ENCODE results near the gene STAG3.

The STAG3 gene

DNA sequence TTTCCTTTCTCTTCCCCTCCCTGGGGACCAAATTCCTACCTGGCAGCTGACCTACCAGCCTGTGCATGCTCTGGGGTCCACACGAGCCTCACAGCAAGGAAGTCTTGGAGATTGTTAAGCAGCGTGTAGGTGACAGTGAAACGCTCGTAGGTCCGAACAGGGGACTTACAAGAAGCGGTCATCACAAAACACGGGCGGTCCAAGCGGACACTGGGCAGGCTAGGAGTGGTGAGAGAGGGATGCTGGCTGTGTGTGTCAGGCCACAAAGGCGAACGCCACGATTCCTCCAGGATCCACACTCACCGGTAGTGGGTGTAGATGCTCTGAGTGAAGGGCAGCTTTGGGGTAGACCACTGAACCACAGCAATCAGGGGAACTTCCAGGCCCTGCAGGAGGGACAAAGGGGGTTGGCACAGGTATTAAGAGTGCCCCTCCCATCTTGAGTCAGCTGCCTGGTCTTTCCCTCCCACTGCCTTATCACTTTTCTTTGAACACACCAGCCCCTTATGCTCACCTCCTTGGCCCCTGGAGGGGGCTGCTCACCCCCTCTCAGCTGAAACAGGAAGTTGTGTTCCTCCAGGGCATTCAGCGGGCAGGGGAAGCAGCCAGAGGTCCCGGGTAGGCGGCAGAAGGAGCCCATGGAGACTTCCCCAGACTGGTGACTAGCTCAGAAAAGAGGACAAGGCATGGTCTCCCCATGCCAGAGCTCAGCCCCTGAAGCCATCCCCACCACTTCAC is 21.2 kb upstream of the STAG3 start:
- peak; percentile 32 for DNase-seq

GRCh38 chr7:100157069-100157333 is 20.7 kb upstream of the STAG3 start:
- no peak for DNase-seq

DNA sequence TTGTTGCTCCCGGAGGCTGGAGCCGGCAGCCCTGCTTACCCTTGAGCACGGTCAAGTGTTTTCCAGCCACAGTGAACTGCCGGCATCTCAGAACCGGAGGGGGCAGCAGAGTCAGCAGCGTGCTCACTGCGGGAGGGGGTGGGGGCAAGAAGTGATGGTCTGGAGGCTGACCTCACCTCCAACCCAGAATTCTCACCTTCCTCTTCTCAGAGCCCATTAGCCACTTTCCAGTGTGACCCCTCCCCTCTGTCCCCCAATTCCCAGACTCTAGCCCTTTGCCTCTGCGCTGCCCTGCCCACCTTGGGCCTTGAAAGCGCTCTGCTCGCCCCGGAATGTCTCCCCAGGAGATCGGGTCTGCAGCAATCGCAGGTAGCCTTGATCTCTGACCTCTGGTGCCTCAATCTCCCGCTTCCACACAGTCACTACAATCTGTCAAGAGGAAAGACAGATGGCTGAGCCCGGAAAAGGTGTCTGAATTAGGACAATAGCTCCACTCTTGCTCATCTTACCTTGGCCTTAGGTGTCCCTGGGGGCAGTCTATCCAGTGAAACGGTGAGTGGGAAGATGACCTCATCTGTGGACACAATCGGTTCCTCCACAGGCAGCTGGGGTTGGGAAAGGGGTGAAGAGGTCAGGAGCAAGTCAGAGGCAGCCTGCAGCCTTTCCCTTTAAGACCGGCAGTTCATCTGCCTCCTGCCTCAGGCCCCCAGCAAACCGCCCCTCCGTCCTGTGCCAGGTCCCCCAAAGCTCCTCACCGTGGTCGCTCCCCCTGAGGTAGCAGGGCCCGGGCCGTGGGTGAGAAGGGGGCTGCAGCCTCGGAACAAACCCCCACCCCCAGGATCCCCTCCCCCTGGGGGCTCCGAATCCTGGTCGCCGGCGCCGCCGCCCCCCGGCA is 20.1 kb upstream of the STAG3 start:
- DNase-seq: no peak

GRCh38 chr7:100158229-100159098 is 19.3 kb upstream of the STAG3 start, which contains the start of gene TRAPPC14:
Gene TRAPPC14, minus strand, starts transcription at chr7:100158723. Its CDS starts 224 bp downstream, at chr7:100158499.
- peak; percentile 87 for DNase-seq

GRCh38 chr7:100159099-100159623 is 18.6 kb upstream of the STAG3 start:
- no peak for DNase-seq

- DNase-seq: no peak
Observed at GRCh38 chr7:100160067-100160466, 17.7 kb upstream of the STAG3 start.

DNA sequence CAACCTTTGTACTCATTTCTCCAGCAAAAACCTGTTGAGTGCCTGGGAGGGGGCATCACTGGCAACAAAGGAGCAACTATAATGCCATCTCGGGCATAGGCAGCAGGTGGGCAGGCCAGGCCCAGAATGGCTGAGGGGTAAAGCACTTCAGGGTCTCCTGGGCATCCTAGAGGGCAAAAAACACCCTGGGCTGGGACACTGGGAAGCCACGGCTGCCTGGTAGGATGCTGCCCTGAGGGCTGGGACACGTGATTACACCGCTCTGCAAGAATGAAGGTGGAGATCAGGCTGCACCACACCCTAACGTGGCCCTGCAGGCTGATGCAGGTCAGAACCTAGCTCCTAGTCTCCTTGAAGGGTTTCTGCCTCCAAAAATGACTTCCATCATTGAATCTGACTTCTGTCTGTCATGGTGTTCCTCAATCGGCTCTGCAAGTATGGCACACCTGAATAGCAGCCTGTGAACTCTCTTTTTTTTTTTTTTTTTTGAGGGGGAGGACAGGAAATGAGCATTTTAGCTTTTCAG is 14.6 kb upstream of the STAG3 start:
- no peak for DNase-seq

GRCh38 chr7:100163871-100164270 is 13.8 kb upstream of the STAG3 start:
- DNase-seq: no peak

DNA sequence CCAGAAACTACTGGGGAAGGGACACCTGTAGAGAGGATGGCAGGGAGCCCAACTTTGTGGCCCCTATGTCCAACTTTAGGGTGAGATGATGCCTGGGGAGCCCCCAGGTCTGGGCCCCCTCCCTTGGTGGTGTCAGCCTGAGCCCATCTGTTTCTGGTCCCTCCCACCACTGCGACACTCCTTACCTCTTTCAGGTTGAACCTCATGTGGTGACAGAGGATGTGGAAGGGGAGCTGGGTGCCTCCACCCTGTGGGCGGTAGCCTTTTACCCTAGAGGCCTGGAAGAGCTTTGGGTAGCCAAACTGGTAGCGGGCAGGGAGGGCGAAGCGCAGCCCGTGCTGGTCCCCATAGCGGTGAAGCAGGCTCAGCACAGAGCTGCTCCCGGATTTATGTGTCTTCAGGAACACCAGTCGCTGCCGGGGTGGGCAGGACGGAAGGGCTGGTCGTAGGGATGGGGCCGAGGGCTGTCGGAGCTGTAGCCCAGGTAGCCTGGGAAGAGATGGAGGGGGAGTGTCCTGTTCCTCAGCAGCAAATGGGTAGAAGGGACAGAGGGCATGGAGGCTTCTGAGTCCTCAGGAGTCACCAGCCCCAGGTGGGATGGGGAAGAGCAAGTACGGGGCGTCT is 11.3 kb upstream of the STAG3 start:
- no peak for DNase-seq

DNA sequence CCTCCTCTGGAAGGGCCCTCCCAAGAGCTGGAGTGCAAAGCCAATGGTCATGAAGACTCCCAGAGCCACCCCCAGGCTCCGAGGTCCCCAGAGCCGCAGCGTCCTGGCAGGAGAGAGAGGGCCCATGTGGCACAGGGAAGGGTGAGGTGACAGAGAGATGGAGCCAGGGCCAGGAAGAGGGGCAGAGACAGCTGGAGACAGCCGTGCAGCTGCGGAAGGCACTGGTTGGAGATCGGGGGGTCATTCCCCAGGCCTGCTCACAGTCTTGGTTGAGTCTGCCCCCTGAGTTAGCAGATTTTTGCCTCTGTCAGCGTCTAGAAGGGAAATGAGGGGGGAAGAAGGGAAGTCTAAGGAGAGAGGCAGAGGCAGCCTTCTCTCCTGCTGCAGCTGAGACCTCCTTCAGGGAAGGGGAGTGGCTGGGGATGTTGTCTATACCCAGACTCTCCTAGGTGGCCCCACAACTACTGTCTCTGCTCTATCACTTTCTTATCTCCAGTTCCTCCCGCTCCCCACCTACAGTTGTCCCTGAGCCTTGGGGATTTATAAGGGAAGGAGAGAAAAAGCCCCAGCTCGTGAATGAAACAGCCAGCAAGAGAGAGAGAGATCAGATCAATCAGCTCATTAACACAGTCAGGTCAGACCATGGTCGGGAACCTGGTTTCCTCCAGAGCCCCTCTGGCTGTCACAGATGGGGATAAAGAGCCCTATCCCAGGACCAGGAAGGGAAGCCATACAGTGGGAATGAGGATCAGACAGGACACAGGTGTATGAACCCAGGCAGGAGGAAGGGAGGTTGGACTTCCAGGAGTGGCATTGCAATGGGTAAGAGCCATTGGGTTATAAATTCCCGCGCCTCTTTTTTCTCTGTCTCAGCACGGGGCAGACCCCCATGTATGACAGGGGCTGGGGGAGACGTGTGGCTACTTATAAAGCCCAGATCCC is 10.5 kb upstream of the STAG3 start:
- DNase-seq: no peak

- DNase-seq: no peak
Observed at GRCh38 chr7:100167912-100168323, 9.8 kb upstream of the STAG3 start.

GRCh38 chr7:100169147-100169850 is 8.4 kb upstream of the STAG3 start:
- DNase-seq: no peak

GRCh38 chr7:100170101-100170897 is 7.4 kb upstream of the STAG3 start:
- no peak for DNase-seq

DNA sequence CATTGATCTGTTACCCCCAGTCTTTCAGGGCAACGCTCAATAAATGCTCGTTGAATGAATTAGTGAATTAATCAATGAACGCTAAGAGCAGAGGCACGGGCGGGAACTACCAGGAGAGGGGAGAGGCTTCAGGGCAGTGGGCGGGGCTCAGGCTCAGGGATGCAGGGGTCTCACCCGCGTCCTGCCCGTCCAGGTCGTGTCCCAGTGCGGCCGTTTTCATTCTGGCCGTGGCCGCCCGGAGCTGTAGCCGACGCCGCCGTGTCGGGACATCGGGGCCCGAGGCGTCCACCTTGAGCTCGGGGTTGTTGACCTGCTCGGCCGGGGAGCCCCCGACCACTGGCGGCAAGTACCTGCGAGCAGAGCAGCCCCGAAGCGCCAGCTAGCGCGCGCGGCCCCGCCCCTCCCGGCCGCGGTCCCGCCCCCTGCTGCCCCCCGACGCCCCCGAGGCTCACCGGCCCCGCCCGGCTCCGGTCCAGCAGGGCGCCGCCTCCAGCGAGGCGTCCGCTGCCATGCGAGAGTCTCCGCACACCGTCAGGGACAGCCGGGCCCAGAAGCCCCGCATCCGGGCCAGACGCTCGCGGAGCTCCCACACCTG is 6.5 kb upstream of the STAG3 start:
- DNase-seq: no peak

DNA sequence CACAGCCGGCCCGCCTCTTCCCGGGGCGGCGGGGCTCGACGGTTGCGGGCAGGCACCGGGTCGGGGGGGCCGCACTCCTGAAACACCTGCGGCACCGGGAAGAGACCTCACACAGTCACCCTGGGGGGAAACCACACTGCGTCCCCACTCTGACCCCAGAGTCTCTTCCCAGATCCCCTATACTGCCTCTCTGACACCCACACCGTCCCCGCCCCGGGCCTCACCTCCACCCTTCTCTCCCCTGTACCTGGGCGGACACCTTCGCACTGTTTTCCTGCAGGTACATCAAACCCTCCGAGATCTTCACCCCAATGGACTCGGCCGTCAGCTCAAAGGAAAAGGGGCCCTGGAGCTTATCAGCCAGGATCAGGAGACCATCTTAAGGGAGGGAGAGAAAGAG is 5.9 kb upstream of the STAG3 start:
- DNase-seq: no peak

- DNase-seq: no peak
Observed at GRCh38 chr7:100173806-100174495, 3.8 kb upstream of the STAG3 start.

DNA sequence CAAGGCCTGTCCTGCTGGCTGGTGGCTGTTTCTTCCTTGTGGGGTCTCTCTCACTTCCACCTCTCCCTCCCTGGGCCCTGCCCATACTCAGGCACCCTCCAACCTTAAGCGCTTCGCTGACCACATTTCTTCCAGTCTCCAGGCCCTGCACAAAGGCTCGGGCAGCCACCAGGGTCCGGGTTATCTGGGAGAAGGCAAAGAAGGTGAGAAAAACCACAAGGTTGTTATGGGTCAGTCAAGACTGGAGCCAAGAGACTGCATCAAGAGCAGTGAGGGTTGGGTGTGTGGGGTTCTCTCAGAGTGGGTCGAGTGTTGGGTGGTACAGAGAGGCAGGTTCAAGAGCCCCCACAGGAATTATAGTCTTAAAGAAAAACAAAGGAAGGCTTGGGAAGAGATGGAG is 3.1 kb upstream of the STAG3 start:
- no peak for DNase-seq

DNA sequence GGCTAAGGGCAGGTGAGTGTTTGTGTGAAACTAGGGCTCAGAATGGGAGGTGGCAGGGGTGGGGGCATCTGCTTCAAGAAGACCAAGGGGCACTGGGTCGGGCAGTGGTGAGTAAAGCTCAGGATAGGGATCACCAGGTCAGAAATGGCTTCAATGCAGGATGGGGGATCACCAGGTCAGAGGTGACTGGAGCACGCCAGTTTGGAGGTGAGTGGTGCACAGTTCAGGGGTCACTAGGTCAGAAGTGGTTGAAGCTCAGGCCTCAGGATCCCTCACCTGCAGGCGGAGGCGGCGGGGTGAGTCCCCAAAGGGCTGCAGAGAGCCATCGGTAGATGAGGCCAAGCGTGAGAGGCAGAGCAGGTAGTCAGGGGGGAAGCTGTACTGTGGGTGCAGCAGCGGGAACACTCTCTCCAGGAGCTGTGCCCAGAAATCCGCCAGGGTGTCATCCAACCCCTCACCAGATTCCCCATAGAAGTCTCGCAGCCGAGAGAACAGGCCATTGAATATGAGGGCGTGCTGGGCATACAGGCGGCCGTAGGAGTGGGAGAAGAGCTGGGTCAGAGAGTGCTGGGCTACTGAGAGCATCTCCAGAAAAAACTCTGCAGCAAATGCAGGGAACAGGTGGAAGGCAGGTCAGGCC is 2.3 kb upstream of the STAG3 start:
- DNase-seq: no peak
